Dedifferentiated amniotic fluid mesenchymal stem cell (primary cell): ENCODE results near the gene RESF1.

Source experiments
- DNase-seq: peaks from one replicate; pipeline ENCODE4 v3.0.0-alpha.2; 2016; ENCODE audit errors: extremely low spot score

RESF1 gene

GRCh38 chr12:31961137-31961536, 1.9 kb downstream of the RESF1 start:
- DNase-seq: no peak

GRCh38 chr12:31962076-31962475, 2.9 kb downstream of the RESF1 start:
- DNase-seq: no peak

GRCh38 chr12:31964280-31964679, 5.1 kb downstream of the RESF1 start:
- DNase-seq: no peak

GRCh38 chr12:31965090-31965489, 5.9 kb downstream of the RESF1 start:
- DNase-seq: no peak

GRCh38 chr12:31966558-31967205, 7.5 kb downstream of the RESF1 start:
- DNase-seq: no peak

GRCh38 chr12:31967539-31967938, 8.3 kb downstream of the RESF1 start:
- DNase-seq: no peak

GRCh38 chr12:31970199-31970598, 11.0 kb downstream of the RESF1 start:
- DNase-seq: no peak

GRCh38 chr12:31973818-31974217, 14.6 kb downstream of the RESF1 start:
- no peak for DNase-seq

GRCh38 chr12:31974673-31975072, 15.5 kb downstream of the RESF1 start:
- DNase-seq: no peak

GRCh38 chr12:31984806-31985591, 25.8 kb downstream of the RESF1 start:
- no peak for DNase-seq

- no peak for DNase-seq
Measured at GRCh38 chr12:31985832-31986231, 26.6 kb downstream of the RESF1 start.

GRCh38 chr12:31989571-31990362, 30.6 kb downstream of the RESF1 start:
- no peak for DNase-seq

GRCh38 chr12:31991146-31991545, 31.9 kb downstream of the RESF1 start:
- DNase-seq: no peak

- no peak for DNase-seq
Measured at GRCh38 chr12:31991815-31992214, 32.6 kb downstream of the RESF1 start.

GRCh38 chr12:31999692-32000091, 40.5 kb downstream of the RESF1 start:
- DNase-seq: no peak

- no peak for DNase-seq
Measured at GRCh38 chr12:32000373-32001005, 41.3 kb downstream of the RESF1 start.

- no peak for DNase-seq
Measured at GRCh38 chr12:32002848-32003493, 43.8 kb downstream of the RESF1 start.

GRCh38 chr12:32003654-32004053, 44.4 kb downstream of the RESF1 start:
- DNase-seq: no peak

- no peak for DNase-seq
Measured at GRCh38 chr12:32005496-32006125, 46.4 kb downstream of the RESF1 start.
